Liver (tissue), 9 donors: ENCODE data around the gene ZNF546. TPM values are rescaled to one million over a fixed set of nuclear protein-coding genes. Genes with fewer than 3 reads are reported as not detected.
"Not testable (repeated sequence)": the region's sequence is repeated elsewhere in the genome, so short reads cannot be mapped to it uniquely, and the experiment has no call there.

Experiments
- DNase-seq: peaks from one replicate; pipeline ENCODE4 v3.0.0-alpha.2; 2017; ENCODE audit warnings: low spot score
- H3K27ac ChIP-seq, 2 donors: one replicate each; pipeline ENCODE4 v1.7.0; 2013; ENCODE audit warnings: inconsistent platforms in 2 of 2, low read length in 2 of 2, control low read depth in 1 of 2, low read depth in 1 of 2, mild to moderate bottlenecking in 1 of 2
- H3K27me3 ChIP-seq, 4 donors: one replicate each; pipeline versions ENCODE4 v1.6.1 to v1.7.0; 2013; ENCODE audit warnings: low read length in 3 of 4, inconsistent platforms in 1 of 4, mild to moderate bottlenecking in 1 of 4, moderate library complexity in 1 of 4; ENCODE audit not compliant: control insufficient read depth in 4 of 4, insufficient read depth in 4 of 4
- H3K36me3 ChIP-seq, 4 donors: one replicate each; pipeline versions ENCODE4 v1.6.1 to v1.7.0; 2013; ENCODE audit warnings: low read length in 3 of 4, mild to moderate bottlenecking in 3 of 4, low read depth in 1 of 4, moderate library complexity in 1 of 4; ENCODE audit not compliant: control insufficient read depth in 4 of 4, insufficient read depth in 3 of 4
- H3K4me1 ChIP-seq, 4 donors: one replicate each; pipeline versions ENCODE4 v1.6.1 to v1.7.0; 2013; ENCODE audit warnings: low read length in 3 of 4, mild to moderate bottlenecking in 3 of 4, moderate library complexity in 1 of 4; ENCODE audit not compliant: control insufficient read depth in 4 of 4, insufficient read depth in 4 of 4
- H3K4me3 ChIP-seq, 3 donors: one replicate each; pipeline versions ENCODE4 v1.6.1 to v1.7.0; 2013; ENCODE audit warnings: low read length in 3 of 3, control low read depth in 1 of 3, low read depth in 1 of 3, mild to moderate bottlenecking in 1 of 3
- H3K9ac ChIP-seq, 2 donors: one replicate each; pipeline ENCODE4 v1.7.0; 2013; ENCODE audit warnings: low read length in 2 of 2, mild to moderate bottlenecking in 2 of 2, moderate library complexity in 2 of 2, control low read depth in 1 of 2, low read depth in 1 of 2
- H3K9me3 ChIP-seq, 4 donors: one replicate each; pipeline versions ENCODE4 v1.6.1 to v1.7.0; 2013; ENCODE audit warnings: low read length in 3 of 4; ENCODE audit not compliant: control insufficient read depth in 4 of 4
- CTCF ChIP-seq: fragments of 150-350 bp; IDR thresholded peaks from 2 replicates; pipeline ENCODE4 v1.5.1; 2017; ENCODE audit warnings: improper control_type of control experiment, low read depth, low read length; ENCODE audit not compliant: missing input control
- EGR1 ChIP-seq, 2 donors: IDR thresholded peaks; 2 replicates each; pipeline ENCODE4 v1.6.1; 2016 to 2018; ENCODE audit warnings: antibody characterized with exemption in 2 of 2, low read depth in 2 of 2
- FOXA2 ChIP-seq: IDR thresholded peaks from 2 replicates; pipeline ENCODE4 v1.6.1; 2016; ENCODE audit warnings: antibody characterized with exemption
- HNF4A ChIP-seq, 2 donors: conservative IDR thresholded peaks; 2 replicates each; pipeline ENCODE4 v1.6.1; 2016; ENCODE audit warnings: antibody characterized with exemption in 2 of 2, mild to moderate bottlenecking in 2 of 2
- HNF4G ChIP-seq: IDR thresholded peaks from 2 replicates; pipeline ENCODE4 v1.6.1; 2016; ENCODE audit warnings: antibody characterized with exemption
- JUND ChIP-seq, 2 donors: IDR thresholded peaks; 2 replicates each; pipeline ENCODE4 v1.6.1; 2016; ENCODE audit warnings: antibody characterized with exemption in 2 of 2
- NR2F2 ChIP-seq: IDR thresholded peaks from 2 replicates; pipeline ENCODE4 v1.6.1; 2016; ENCODE audit warnings: antibody characterized with exemption
- RAD21 ChIP-seq, 2 donors: IDR thresholded peaks; 2 replicates each; pipeline ENCODE4 v1.6.1; 2016; ENCODE audit warnings: antibody characterized with exemption in 2 of 2, mild to moderate bottlenecking in 2 of 2
- SP1 ChIP-seq: IDR thresholded peaks from 2 replicates; pipeline ENCODE4 v1.6.1; 2018; ENCODE audit warnings: antibody characterized with exemption, mild to moderate bottlenecking
- TAF1 ChIP-seq: conservative IDR thresholded peaks from 2 replicates; pipeline ENCODE4 v1.6.1; 2016; ENCODE audit warnings: antibody characterized with exemption, mild to moderate bottlenecking
- YY1 ChIP-seq: IDR thresholded peaks from 2 replicates; pipeline ENCODE4 v1.6.1; 2016; ENCODE audit warnings: antibody characterized with exemption, mild to moderate bottlenecking
- ZBTB33 ChIP-seq: IDR thresholded peaks from 2 replicates; pipeline ENCODE4 v1.6.1; 2016; ENCODE audit warnings: antibody characterized with exemption
- WGBS: extraction: QIAGEN DNeasy Blood & Tissue Kit; methylation state at CpG from one replicate; pipeline ENCODE4 v1.1.7; 2013; 5-methylcytosine and 5-hydroxymethylcytosine counted together
- polyA plus RNA-seq, 2 donors: library from polyadenylated mRNA; stranded (reverse) in 1 of 2; unstranded in 1 of 2; fragments of 200-250 nt in 1 of 2; fragments of >200 nt in 1 of 2; fragmentation: Nextera tagmentation in 1 of 2; extraction: Ambion mirVana in 1 of 2; gene quantifications; one replicate each; pipeline versions ENCODE4 v1.2.1 to v1.2.3, GENCODE V29; 2013 to 2015
- total RNA-seq, 2 donors: library from RNA; depleted of rRNA; stranded (reverse); fragments of >200 nt; gene quantifications; one replicate each; pipeline ENCODE4 v1.2.3, GENCODE V29; 2014
- TF ChIP-seq, protein P1 (sequence below): IDR thresholded peaks from 2 replicates; pipeline ENCODE4 v1.6.1; 2016; ENCODE audit warnings: antibody characterized with exemption
- TF ChIP-seq, protein P2 (sequence below): IDR thresholded peaks from 2 replicates; pipeline ENCODE4 v1.6.1; 2016; ENCODE audit warnings: antibody characterized with exemption
- donor health status: healthy.
- donor health status: healthy.
- donor health status: healthy.
- donor health status: healthy.
- donor health status: healthy.

ZNF546 gene
- total and polyA plus RNA-seq, 4 donors: 1.1 to 4.9 (median 2.2) TPM

GRCh38 chr19:39951065-39951650 is 45.7 kb upstream of the ZNF546 start:
- Histone ChIP-seq H3K27ac (no peak overlapping the region), H3K4me1 (no peaks in the 10 kb centered on the region), H3K27me3 (no peaks in the 10 kb centered on the region), H3K9ac (no peak overlapping the region), H3K36me3 (no peaks in the 10 kb centered on the region), H3K4me3 (no peak overlapping the region), H3K9me3 (no peaks in the 10 kb centered on the region)
- TF ChIP-seq TAF1: no peak
- no peak for DNase-seq
- WGBS: 93% methylated on average over 2 of the region's 2 CpGs

DNA sequence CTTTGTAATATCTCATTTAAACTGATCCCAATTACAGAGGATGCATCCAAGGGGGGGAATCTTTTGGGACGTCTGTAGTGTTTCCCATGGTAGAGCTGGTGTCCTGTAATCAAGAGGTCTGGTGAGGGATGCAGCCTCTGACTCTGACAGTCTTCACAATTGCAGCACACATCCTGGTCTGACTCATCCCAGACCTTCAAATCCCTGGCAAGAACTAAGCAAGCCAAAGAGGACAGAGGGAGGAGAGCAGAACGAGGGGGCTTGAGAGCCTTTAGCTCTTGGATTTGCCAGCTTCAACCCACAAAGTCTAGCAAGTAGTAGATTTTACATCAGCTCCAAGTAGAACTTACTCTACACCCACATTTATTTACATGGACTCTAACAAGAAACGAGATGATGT is 45.2 kb upstream of the ZNF546 start:
- no peak overlapping the region for H3K4me3 ChIP-seq
- DNase-seq: no peak
- no peaks in the 10 kb centered on the region for H3K36me3 ChIP-seq
- no peaks in the 10 kb centered on the region for H3K9me3 ChIP-seq
- 76% methylated on average over 3 of the region's 3 CpGs for WGBS
- H3K9ac ChIP-seq: no peak overlapping the region
- no peaks in the 10 kb centered on the region for H3K4me1 ChIP-seq
- H3K27me3 ChIP-seq: no peaks in the 10 kb centered on the region
- TF ChIP-seq, protein P1, sequence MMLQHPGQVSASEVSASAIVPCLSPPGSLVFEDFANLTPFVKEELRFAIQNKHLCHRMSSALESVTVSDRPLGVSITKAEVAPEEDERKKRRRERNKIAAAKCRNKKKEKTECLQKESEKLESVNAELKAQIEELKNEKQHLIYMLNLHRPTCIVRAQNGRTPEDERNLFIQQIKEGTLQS: no peak
- no peak for TF ChIP-seq SP1
- TF ChIP-seq NR2F2: no peak
- TF ChIP-seq HNF4G: no peak
- TF ChIP-seq EGR1 (IDR thresholded peaks at IDR 0.05; ENCODE audit: low read depth in 2 of 2): no peak
- TF ChIP-seq YY1: no peak
- no peak for TF ChIP-seq CTCF
- no peak for TF ChIP-seq TAF1
- TF ChIP-seq FOXA2: no peak
- no peak for TF ChIP-seq JUND (IDR thresholded peaks at IDR 0.05)
- TF ChIP-seq ZBTB33: no peak
- TF ChIP-seq, protein P2, sequence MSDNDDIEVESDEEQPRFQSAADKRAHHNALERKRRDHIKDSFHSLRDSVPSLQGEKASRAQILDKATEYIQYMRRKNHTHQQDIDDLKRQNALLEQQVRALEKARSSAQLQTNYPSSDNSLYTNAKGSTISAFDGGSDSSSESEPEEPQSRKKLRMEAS: no peak
- H3K27ac ChIP-seq: no peak overlapping the region

DNA sequence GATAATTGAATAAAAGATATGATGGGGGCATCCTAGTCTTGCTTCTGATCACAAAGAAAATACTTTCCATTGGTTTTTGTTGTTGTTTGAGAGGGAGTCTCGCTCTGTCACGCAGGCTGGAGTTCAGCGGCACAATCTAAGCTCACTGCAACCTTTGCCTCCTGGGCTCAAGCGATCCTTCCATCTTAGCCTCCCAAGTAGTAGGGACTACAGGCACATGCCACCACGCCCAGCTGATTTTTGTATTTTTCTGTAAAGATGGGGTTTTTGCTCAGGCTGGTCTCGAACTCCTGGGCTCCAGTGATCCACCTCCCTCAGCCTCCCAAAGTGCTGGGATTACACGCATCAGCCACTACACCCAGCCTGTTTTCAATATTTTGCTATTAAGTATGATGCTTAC is 42.9 kb upstream of the ZNF546 start:
- DNase-seq: no peak
- Histone ChIP-seq H3K27me3 (no peaks in the 10 kb centered on the region), H3K36me3 (no peaks in the 10 kb centered on the region), H3K27ac (no peak overlapping the region), H3K4me1 (no peaks in the 10 kb centered on the region), H3K4me3 (no peak overlapping the region), H3K9me3 (no peaks in the 10 kb centered on the region), H3K9ac (no peak overlapping the region)
- 95% methylated on average over 7 of the region's 7 CpGs for WGBS
- TF ChIP-seq HNF4A (conservative IDR thresholded peaks at IDR 0.05) (no peak), JUND (IDR thresholded peaks at IDR 0.05) (no peak), EGR1 (IDR thresholded peaks at IDR 0.05; ENCODE audit: low read depth in 2 of 2) (no peak), HNF4G (no peak), FOXA2 (no peak), RAD21 (IDR thresholded peaks at IDR 0.05) (no peak), YY1 (no peak)
- TF ChIP-seq, protein P2: no peak

DNA sequence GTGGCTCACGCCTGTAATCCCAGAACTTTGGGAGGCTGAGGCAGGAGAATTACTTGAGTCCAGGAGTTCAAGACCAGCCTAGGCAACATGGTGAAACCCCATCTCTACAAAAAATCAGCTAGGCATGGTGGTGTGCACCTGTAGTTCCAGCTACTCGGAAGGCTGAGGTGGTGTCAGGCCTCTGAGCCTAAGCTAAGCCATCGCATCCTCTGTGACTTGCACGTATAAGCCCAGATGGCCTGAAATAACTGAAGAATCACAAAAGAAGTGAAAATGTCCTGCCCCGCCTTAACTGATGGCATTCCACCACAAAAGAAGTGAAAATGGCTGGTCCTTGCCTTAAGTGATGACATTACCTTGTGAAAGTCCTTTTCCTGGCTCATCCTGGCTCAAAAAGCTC is 39.0 kb upstream of the ZNF546 start:
- not testable (repeated sequence) for H3K36me3 ChIP-seq, H3K4me3 ChIP-seq, DNase-seq, H3K9me3 ChIP-seq, H3K27ac ChIP-seq, H3K27me3 ChIP-seq, H3K9ac ChIP-seq, H3K4me1 ChIP-seq
- WGBS: 96% methylated on average over 5 of the region's 5 CpGs

- not testable (repeated sequence) for H3K9ac ChIP-seq, H3K27ac ChIP-seq, H3K27me3 ChIP-seq, H3K9me3 ChIP-seq, H3K4me3 ChIP-seq, H3K4me1 ChIP-seq, H3K36me3 ChIP-seq, DNase-seq
- WGBS: 91% methylated on average over 3 of the region's 3 CpGs
Observed at GRCh38 chr19:39958942-39959341, 37.9 kb upstream of the ZNF546 start.
